Stimulated activated CD8-positive, alpha-beta memory T cell treated with anti-CD3 and anti-CD28 coated beads, Interleukin-15, amount 100 ng/mL, for 48 hours (primary cell): ENCODE results near the gene CCL1.

Source experiments
- DNase-seq, 2 donors: peaks; one replicate each; pipeline ENCODE4 v3.0.0-alpha.2; 2020; ENCODE audit warnings: low read depth in 2 of 2

Gene CCL1

GRCh38 chr17:34363183-34363661 is at the start of gene CCL1:
Gene CCL1 (minus strand): TSS chr17:34363233. CDS start chr17:34363161, 72 bp downstream.
- DNase-seq, result no peak

GRCh38 chr17:34412534-34412933 is 49.5 kb upstream of the CCL1 start:
- DNase-seq, result no peak

- no peak for DNase-seq
Observed at GRCh38 chr17:34411646-34412421, 48.8 kb upstream of the CCL1 start.

GRCh38 chr17:34409352-34409751 is 46.3 kb upstream of the CCL1 start:
- DNase-seq, result no peak

- DNase-seq, result no peak
Observed at GRCh38 chr17:34408439-34408838, 45.4 kb upstream of the CCL1 start.

GRCh38 chr17:34406226-34406625 is 43.2 kb upstream of the CCL1 start:
- DNase-seq, result no peak

GRCh38 chr17:34403006-34403405 is 40.0 kb upstream of the CCL1 start:
- no peak for DNase-seq

GRCh38 chr17:34401165-34401564 is 38.1 kb upstream of the CCL1 start:
- no peak for DNase-seq

GRCh38 chr17:34400301-34400931 is 37.4 kb upstream of the CCL1 start:
- no peak for DNase-seq

GRCh38 chr17:34399725-34400124 is 36.7 kb upstream of the CCL1 start:
- DNase-seq, result no peak

GRCh38 chr17:34398990-34399389 is 36.0 kb upstream of the CCL1 start:
- DNase-seq, result no peak

- DNase-seq, result no peak
Observed at GRCh38 chr17:34397265-34397664, 34.2 kb upstream of the CCL1 start.

- no peak for DNase-seq
Observed at GRCh38 chr17:34393401-34393800, 30.4 kb upstream of the CCL1 start.

GRCh38 chr17:34391241-34391640 is 28.2 kb upstream of the CCL1 start:
- DNase-seq, result no peak

GRCh38 chr17:34390649-34391048 is 27.6 kb upstream of the CCL1 start:
- DNase-seq, result no peak

- DNase-seq, result no peak
Observed at GRCh38 chr17:34389126-34389750, 26.2 kb upstream of the CCL1 start.

GRCh38 chr17:34387566-34387965 is 24.5 kb upstream of the CCL1 start:
- DNase-seq, result no peak

- DNase-seq, result peak; percentile 8 to 11
Observed at GRCh38 chr17:34386697-34387550, 23.9 kb upstream of the CCL1 start.

- no peak for DNase-seq
Observed at GRCh38 chr17:34386343-34386696, 23.3 kb upstream of the CCL1 start.

- no peak for DNase-seq
Observed at GRCh38 chr17:34384822-34385605, 22.0 kb upstream of the CCL1 start.

GRCh38 chr17:34384271-34384670 is 21.2 kb upstream of the CCL1 start:
- DNase-seq, result no peak
